ENCODE measurements around the gene PTPRT.

Gene PTPRT

DNA sequence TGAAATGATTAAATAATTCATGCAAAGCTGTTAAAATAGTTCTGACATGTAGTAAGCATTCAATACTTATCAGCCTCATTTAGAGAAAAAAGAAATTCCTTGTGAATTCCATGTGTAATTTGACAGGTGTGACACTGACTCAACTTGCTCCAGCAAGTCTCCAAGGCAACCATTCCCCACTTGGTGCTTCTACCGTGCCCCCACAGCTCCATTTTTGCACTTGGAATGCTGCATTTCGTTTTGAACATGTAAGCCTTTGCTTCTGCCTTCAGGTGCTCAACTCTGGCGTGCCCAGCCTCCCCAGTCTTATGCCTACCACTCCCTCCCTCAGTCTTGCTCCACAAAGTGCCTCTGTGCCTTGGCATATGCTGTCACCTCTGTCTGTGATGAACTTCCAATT is 810.9 kb downstream of the PTPRT start:
- no peaks in the 10 kb centered on the region for H3K9me3 ChIP-seq (ENCODE audit: insufficient read depth, low read depth, low read length)
- no peak overlapping the region for H3K27ac ChIP-seq (ENCODE audit: low read depth, low read length)
- H3K4me3 ChIP-seq (ENCODE audit: low read length) = no peak overlapping the region
- no peaks in the 10 kb centered on the region for H3K27me3 ChIP-seq (ENCODE audit: insufficient read depth, low read length)
- no peaks in the 10 kb centered on the region for H3K4me1 ChIP-seq (ENCODE audit: insufficient read depth, low read length)
- WGBS = 60% methylated on average over 3 of the region's 3 CpGs
- H3K36me3 ChIP-seq (ENCODE audit: insufficient read depth, low read length) = no peaks in the 10 kb centered on the region
- H3K9ac ChIP-seq (ENCODE audit: low read depth, low read length) = no peak overlapping the region

DNA sequence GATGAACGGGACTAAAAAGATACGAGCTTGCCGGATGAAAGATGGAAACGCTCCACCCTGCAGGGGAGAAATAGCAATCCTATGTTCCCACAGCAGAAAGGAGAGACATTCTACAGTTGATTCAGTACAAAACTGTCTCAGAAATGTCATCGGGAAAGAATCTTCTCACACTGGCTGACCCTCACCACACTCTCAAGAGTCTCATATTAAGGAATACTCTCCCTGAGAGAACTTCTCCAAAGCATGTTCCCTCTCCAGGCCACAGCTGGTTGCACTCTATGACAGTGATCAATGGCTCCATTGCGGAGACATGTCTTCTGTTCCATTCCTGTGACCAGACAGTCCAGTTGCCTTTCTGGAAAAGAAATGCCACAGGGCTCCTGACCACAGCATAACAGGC is 813.6 kb downstream of the PTPRT start:
- 94% methylated on average over 6 of the region's 6 CpGs for WGBS

DNA sequence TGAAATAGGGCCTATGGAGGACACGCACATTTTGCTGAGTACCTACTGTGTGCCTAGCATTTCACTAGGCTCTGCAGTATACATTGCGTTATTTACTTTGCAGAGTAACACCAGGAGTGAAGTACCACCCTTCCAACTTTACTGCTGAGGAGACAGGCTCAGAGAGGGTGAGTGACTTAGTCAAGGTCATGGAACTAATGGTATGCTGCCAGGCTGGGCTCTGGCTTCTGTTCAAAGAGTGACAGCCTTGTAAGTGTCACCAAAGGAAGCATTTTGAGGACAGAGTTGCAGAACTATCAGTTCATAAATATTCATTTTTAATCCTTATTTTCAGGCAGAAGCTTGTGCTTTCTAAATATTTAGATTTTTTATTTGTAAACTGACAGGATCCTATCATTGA is 816.7 kb downstream of the PTPRT start:
- no peaks in the 10 kb centered on the region for H3K36me3 ChIP-seq (ENCODE audit: insufficient read depth, low read length)
- no peak overlapping the region for H3K27ac ChIP-seq (ENCODE audit: low read depth, low read length)
- no peaks in the 10 kb centered on the region for H3K4me1 ChIP-seq (ENCODE audit: insufficient read depth, low read length)
- H3K9ac ChIP-seq (ENCODE audit: low read depth, low read length) = no peak overlapping the region
- H3K27me3 ChIP-seq (ENCODE audit: insufficient read depth, low read length) = no peaks in the 10 kb centered on the region
- H3K9me3 ChIP-seq (ENCODE audit: insufficient read depth, low read depth, low read length) = no peaks in the 10 kb centered on the region
- WGBS = 87% methylated on average over 2 of the region's 2 CpGs
- H3K4me3 ChIP-seq (ENCODE audit: low read length) = no peak overlapping the region

More for the DNA sequence above, 813.6 kb downstream of the PTPRT start:
- no peak overlapping the region for H3K27ac ChIP-seq (ENCODE audit: low read depth, low read length)
- no peaks in the 10 kb centered on the region for H3K36me3 ChIP-seq (ENCODE audit: insufficient read depth, low read length)
- no peak overlapping the region for H3K9ac ChIP-seq (ENCODE audit: low read depth, low read length)
- H3K4me3 ChIP-seq (ENCODE audit: low read length) = no peak overlapping the region
- H3K27me3 ChIP-seq (ENCODE audit: insufficient read depth, low read length) = no peaks in the 10 kb centered on the region
- no peaks in the 10 kb centered on the region for H3K4me1 ChIP-seq (ENCODE audit: insufficient read depth, low read length)
- no peaks in the 10 kb centered on the region for H3K9me3 ChIP-seq (ENCODE audit: insufficient read depth, low read depth, low read length)

DNA sequence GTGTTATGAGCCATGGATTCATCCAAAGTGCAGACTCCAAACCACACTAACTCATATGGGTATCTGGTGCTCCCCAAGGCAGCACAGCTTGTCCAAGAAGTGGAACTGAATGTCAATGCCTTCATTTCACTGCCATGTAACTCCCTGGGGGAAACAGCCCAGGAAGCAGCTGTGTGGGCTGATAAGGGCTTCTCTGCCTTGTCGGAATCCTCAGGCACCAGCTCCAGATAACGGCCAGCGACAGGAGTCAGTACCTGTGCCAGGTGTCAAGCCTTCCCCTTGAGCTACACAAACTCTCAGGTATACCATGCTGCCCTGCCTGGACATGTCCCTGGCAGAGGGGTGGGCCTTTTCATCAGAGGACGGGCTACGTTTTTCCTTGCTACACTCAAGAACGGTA is 819.6 kb downstream of the PTPRT start:
- Histone ChIP-seq H3K27me3 (ENCODE audit: insufficient read depth, low read length) (peaks cover 5% of the 10 kb centered on the region; the same call in 1 of the 2 replicates), H3K4me1 (ENCODE audit: insufficient read depth, low read length) (no peaks in the 10 kb centered on the region), H3K9me3 (ENCODE audit: insufficient read depth, low read depth, low read length) (no peaks in the 10 kb centered on the region), H3K4me3 (ENCODE audit: low read length) (no peak overlapping the region), H3K9ac (ENCODE audit: low read depth, low read length) (no peak overlapping the region), H3K36me3 (ENCODE audit: insufficient read depth, low read length) (no peaks in the 10 kb centered on the region), H3K27ac (ENCODE audit: low read depth, low read length) (no peak overlapping the region)
- WGBS = 86% methylated on average over 6 of the region's 6 CpGs

DNA sequence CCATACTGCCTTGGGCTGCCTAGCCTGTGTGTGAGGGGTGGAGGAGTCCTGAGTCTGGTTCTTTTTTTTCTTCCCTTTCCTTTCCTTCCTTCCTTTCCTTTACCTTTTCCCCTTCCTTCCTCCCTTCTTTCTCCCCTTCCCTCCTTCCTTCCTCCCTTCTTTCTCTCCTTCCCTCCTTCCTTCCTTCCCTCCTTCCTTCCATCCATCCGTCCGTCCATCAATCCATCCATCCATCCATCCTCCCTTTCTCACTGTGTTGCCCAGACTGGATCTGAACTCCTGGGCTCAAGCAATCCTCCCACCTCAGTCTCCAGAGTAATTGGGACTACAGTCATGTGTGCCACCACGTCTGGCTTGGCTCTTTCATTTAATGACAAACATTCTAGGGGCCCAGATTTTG is 820.8 kb downstream of the PTPRT start:
- no peaks in the 10 kb centered on the region for H3K36me3 ChIP-seq (ENCODE audit: insufficient read depth, low read length)
- H3K27ac ChIP-seq (ENCODE audit: low read depth, low read length) = no peak overlapping the region
- peaks cover 5% of the 10 kb centered on the region; the same call in 1 of the 2 replicates for H3K27me3 ChIP-seq (ENCODE audit: insufficient read depth, low read length)
- H3K9ac ChIP-seq (ENCODE audit: low read depth, low read length) = no peak overlapping the region
- H3K4me3 ChIP-seq (ENCODE audit: low read length) = no peak overlapping the region
- no peaks in the 10 kb centered on the region for H3K4me1 ChIP-seq (ENCODE audit: insufficient read depth, low read length)
- no peaks in the 10 kb centered on the region for H3K9me3 ChIP-seq (ENCODE audit: insufficient read depth, low read depth, low read length)
- WGBS = 71% methylated on average over 3 of the region's 3 CpGs

DNA sequence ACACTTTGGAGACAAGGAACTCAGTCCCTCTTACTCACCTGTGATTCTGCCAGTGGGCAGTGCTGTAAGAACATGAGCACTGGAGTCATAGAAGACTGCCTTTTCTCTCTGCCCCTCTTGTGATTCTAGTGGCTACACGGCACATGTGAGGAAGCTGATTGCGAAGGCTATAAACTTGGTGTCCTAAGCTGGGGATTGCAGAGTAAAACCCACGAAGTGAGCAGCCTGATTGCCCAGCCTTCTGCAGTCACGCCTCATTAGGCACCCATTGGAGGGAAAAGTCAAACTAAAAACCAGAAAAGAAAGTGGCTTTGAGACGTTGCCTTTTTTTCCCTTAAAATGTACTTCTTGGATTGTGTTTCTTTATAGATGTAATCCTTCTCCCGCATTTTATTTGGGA is 823.1 kb downstream of the PTPRT start:
- no peak overlapping the region for H3K9ac ChIP-seq (ENCODE audit: low read depth, low read length)
- H3K4me3 ChIP-seq (ENCODE audit: low read length) = no peak overlapping the region
- H3K27ac ChIP-seq (ENCODE audit: low read depth, low read length) = no peak overlapping the region
- no peaks in the 10 kb centered on the region for H3K4me1 ChIP-seq (ENCODE audit: insufficient read depth, low read length)
- peaks cover 5% of the 10 kb centered on the region; the same call in 1 of the 2 replicates for H3K27me3 ChIP-seq (ENCODE audit: insufficient read depth, low read length)
- H3K9me3 ChIP-seq (ENCODE audit: insufficient read depth, low read depth, low read length) = no peaks in the 10 kb centered on the region
- 76% methylated on average over 6 of the region's 6 CpGs for WGBS
- H3K36me3 ChIP-seq (ENCODE audit: insufficient read depth, low read length) = no peaks in the 10 kb centered on the region

DNA sequence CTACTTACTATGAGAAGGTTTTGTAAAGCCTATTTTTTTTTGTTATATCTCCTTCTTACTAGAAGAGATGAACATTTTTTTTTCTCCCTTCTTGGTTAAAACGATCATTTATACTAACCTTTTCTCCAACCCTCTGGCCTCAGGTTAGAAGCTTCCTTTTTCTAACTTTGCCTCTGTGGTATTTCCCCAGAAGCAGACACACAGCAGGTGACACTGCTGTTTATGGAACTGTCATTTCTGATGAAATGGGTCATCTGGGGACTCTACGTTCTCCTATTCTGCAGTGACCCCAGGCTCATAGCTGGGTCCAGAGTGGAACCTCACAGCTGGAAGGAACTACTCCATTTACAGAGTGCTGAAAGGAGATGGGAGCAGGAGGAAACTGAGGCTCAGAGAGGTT is 825.3 kb downstream of the PTPRT start:
- Histone ChIP-seq H3K36me3 (ENCODE audit: insufficient read depth, low read length) (no peaks in the 10 kb centered on the region), H3K9me3 (ENCODE audit: insufficient read depth, low read depth, low read length) (no peaks in the 10 kb centered on the region), H3K9ac (ENCODE audit: low read depth, low read length) (no peak overlapping the region), H3K27me3 (ENCODE audit: insufficient read depth, low read length) (peaks cover 5% of the 10 kb centered on the region; the same call in 1 of the 2 replicates), H3K27ac (ENCODE audit: low read depth, low read length) (no peak overlapping the region), H3K4me3 (ENCODE audit: low read length) (no peak overlapping the region), H3K4me1 (ENCODE audit: insufficient read depth, low read length) (no peaks in the 10 kb centered on the region)
- 83% methylated on average over 2 of the region's 2 CpGs for WGBS

DNA sequence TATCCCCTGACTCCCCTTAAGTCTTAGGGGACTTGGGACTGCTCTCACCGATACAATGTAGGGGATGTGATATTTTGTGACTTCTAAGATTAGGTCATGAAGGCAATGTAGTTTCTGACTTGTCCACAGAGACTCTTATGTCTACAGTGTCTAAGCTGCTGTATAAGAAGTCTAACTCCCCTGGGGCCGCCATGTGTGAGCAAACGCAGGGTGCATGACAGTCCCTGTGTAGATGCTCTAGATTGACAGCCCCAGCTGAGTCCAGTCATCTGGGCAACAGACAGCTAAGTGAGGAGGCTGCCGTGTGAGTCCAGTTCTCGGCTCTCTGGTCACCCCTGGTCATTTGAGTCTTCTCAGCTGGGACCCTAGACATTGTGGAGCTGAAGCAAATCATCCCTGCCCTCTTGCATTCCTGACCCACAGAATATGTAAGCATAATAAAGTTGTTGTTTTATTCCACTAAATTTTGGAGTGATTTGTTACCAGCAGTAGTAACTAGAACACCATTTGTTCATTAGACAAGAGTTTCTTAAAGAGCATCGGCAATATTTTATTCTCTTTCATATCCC is 828.2 kb downstream of the PTPRT start:
- 89% methylated on average over 6 of the region's 6 CpGs for WGBS

DNA sequence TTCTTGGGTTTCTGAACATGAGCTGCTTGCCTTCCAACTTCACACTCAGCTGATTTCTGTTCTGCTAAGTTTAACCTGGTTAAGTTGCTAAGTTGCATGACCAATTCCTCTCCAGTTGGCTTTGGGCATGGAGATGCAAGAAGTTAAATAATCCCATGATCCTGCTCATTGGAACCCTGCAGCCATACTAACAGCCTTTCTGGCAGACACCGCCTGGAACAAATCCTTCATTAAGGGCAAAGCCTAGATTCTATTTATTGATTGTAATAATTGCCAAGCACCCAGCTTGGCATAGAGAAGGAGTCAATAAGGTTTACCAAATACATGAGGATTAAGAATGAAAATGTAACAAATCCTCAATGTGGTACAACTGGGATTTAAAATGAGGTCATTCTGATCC is 829.1 kb downstream of the PTPRT start:
- WGBS = 100% methylated on average over 1 of the region's 1 CpG
- no peaks in the 10 kb centered on the region for H3K9me3 ChIP-seq (ENCODE audit: insufficient read depth, low read depth, low read length)
- H3K27ac ChIP-seq (ENCODE audit: low read depth, low read length) = no peak overlapping the region
- H3K36me3 ChIP-seq (ENCODE audit: insufficient read depth, low read length) = no peaks in the 10 kb centered on the region
- H3K9ac ChIP-seq (ENCODE audit: low read depth, low read length) = no peak overlapping the region
- H3K4me3 ChIP-seq (ENCODE audit: low read length) = no peak overlapping the region
- no peaks in the 10 kb centered on the region for H3K4me1 ChIP-seq (ENCODE audit: insufficient read depth, low read length)
- H3K27me3 ChIP-seq (ENCODE audit: insufficient read depth, low read length) = no peaks in the 10 kb centered on the region

More for the DNA sequence above, 828.2 kb downstream of the PTPRT start:
- Histone ChIP-seq H3K36me3 (ENCODE audit: insufficient read depth, low read length) (no peaks in the 10 kb centered on the region), H3K9ac (ENCODE audit: low read depth, low read length) (no peak overlapping the region), H3K27me3 (ENCODE audit: insufficient read depth, low read length) (no peaks in the 10 kb centered on the region), H3K27ac (ENCODE audit: low read depth, low read length) (no peak overlapping the region), H3K9me3 (ENCODE audit: insufficient read depth, low read depth, low read length) (no peaks in the 10 kb centered on the region), H3K4me1 (ENCODE audit: insufficient read depth, low read length) (no peaks in the 10 kb centered on the region), H3K4me3 (ENCODE audit: low read length) (no peak overlapping the region)

DNA sequence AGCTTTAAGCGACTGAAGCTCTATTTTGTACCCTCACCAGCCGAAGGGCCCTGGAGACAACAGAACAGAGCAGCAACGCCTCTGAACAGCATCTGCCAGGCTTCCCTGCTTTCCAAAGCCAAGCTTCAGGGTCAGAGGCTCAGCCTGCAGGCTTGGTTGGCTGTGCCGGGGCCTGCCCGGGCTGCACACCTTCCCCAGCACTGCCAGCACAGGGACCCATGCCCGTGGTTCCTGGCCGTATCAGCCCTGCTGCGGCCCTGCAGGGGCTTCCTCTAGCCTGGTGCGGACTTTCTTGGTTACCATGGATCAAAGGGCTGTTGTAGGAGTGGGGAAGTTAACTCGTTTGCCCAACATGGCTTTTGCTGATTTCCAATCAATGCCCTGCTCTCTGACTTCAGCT is 830.1 kb downstream of the PTPRT start:
- no peaks in the 10 kb centered on the region for H3K9me3 ChIP-seq (ENCODE audit: insufficient read depth, low read depth, low read length)
- no peaks in the 10 kb centered on the region for H3K27me3 ChIP-seq (ENCODE audit: insufficient read depth, low read length)
- no peaks in the 10 kb centered on the region for H3K36me3 ChIP-seq (ENCODE audit: insufficient read depth, low read length)
- no peaks in the 10 kb centered on the region for H3K4me1 ChIP-seq (ENCODE audit: insufficient read depth, low read length)
- 85% methylated on average over 10 of the region's 10 CpGs for WGBS
- H3K27ac ChIP-seq (ENCODE audit: low read depth, low read length) = no peak overlapping the region
- H3K9ac ChIP-seq (ENCODE audit: low read depth, low read length) = no peak overlapping the region
- H3K4me3 ChIP-seq (ENCODE audit: low read length) = no peak overlapping the region

DNA sequence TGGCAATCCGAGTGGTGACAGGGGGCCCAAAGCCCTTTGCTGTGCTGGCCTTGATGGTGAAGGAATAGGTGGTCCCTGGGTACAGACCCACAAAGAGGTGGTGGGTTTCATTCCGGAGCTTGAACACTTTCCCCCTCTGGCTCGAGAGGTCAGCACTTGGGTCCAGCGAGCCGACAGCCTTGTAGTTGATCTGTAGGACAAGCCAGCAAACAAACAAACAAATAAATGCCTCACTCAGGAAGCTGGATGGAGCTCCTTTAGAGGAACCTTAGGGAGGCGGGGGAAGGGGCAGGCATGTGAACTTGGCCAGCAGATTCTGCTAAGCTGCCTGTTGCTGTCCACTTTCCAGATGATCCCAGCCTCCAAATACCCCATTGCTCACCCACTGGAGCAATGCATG is 837.6 kb downstream of the PTPRT start:
- WGBS = 67% methylated on average over 6 of the region's 6 CpGs

DNA sequence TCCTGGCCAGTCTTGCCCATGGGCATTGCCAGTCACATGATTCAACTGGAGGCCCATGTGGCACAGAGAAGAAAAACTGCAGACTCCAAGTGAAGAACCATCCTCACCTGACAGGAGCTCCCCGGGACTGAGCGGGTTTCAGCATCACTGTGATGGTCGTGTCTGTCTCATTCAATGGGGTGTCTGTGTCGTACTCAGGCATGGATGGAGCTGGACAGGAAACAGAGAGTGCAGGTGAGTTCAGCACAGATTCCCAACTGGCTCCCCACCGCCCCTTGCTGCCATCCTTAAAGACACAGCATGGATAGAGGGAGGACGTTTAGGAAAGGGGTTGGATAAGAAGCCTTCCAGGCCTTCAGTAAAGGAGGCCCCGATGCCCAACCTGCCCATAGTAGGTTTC is 839.2 kb downstream of the PTPRT start:
- Histone ChIP-seq H3K9me3 (ENCODE audit: insufficient read depth, low read depth, low read length) (no peaks in the 10 kb centered on the region), H3K36me3 (ENCODE audit: insufficient read depth, low read length) (no peaks in the 10 kb centered on the region), H3K4me1 (ENCODE audit: insufficient read depth, low read length) (peaks cover 6% of the 10 kb centered on the region; the same call in 1 of the 2 replicates), H3K27me3 (ENCODE audit: insufficient read depth, low read length) (no peaks in the 10 kb centered on the region), H3K4me3 (ENCODE audit: low read length) (no peak overlapping the region), H3K27ac (ENCODE audit: low read depth, low read length) (no peak overlapping the region), H3K9ac (ENCODE audit: low read depth, low read length) (no peak overlapping the region)
- 79% methylated on average over 7 of the region's 7 CpGs for WGBS

More for the DNA sequence above, 837.6 kb downstream of the PTPRT start:
- Histone ChIP-seq H3K4me1 (ENCODE audit: insufficient read depth, low read length) (peaks cover 6% of the 10 kb centered on the region; the same call in 1 of the 2 replicates), H3K4me3 (ENCODE audit: low read length) (no peak overlapping the region), H3K9ac (ENCODE audit: low read depth, low read length) (no peak overlapping the region), H3K27me3 (ENCODE audit: insufficient read depth, low read length) (no peaks in the 10 kb centered on the region), H3K36me3 (ENCODE audit: insufficient read depth, low read length) (no peaks in the 10 kb centered on the region), H3K27ac (ENCODE audit: low read depth, low read length) (no peak overlapping the region), H3K9me3 (ENCODE audit: insufficient read depth, low read depth, low read length) (no peaks in the 10 kb centered on the region)

All from HUES64 (cell line).